SU-DHL-6 (cell line): ENCODE measurements around the gene MGAT4A.
"Not testable (repeated sequence)": the region's sequence is repeated elsewhere in the genome, so short reads cannot be mapped to it uniquely, and the experiment has no call there.

Experiments used
- H2AFZ ChIP-seq: fragments of 200-600 bp; sonication (generic); 2 replicates; pipeline ENCODE4 v1.6.1; 2014; ENCODE audit warnings: low read depth, mild to moderate bottlenecking, moderate library complexity, mixed read lengths, antibody characterized with exemption, low read length; ENCODE audit not compliant: severe bottlenecking
- H3F3A ChIP-seq: fragments of 200-600 bp; shearing (Covaris generic); 2 replicates; pipeline ENCODE4 v1.6.0; 2016; ENCODE audit warnings: antibody characterized with exemption, mild to moderate bottlenecking; ENCODE audit not compliant: insufficient read depth
- H3K27ac ChIP-seq: fragments of 200-600 bp; sonication (generic); 2 replicates; pipeline ENCODE4 v1.5.1; 2016; ENCODE audit warnings: low read depth, mild to moderate bottlenecking, low read length, moderate library complexity, mixed read lengths
- H3K27me3 ChIP-seq: fragments of 200-600 bp; sonication (generic), shearing (Covaris generic); 2 replicates; pipeline ENCODE4 v1.6.0; 2014; ENCODE audit warnings: mild to moderate bottlenecking, low read length
- H3K36me3 ChIP-seq: fragments of 200-600 bp; sonication (generic); 2 replicates; pipeline ENCODE4 v1.6.1; 2014; ENCODE audit warnings: mild to moderate bottlenecking, low read length, mixed read lengths
- H3K4me2 ChIP-seq: fragments of 300-600, 200-600 bp; shearing (Covaris generic), sonication (generic); 2 replicates; pipeline ENCODE4 v1.6.0; 2014; ENCODE audit warnings: low read length, low read depth, mild to moderate bottlenecking; ENCODE audit not compliant: poor library complexity, severe bottlenecking
- H3K4me3 ChIP-seq: fragments of 200-600 bp; sonication (generic); 2 replicates; pipeline ENCODE4 v1.5.1; 2014; ENCODE audit warnings: antibody characterized with exemption, low read length, mild to moderate bottlenecking, mixed read lengths; ENCODE audit not compliant: insufficient read depth, poor library complexity, severe bottlenecking
- H3K79me2 ChIP-seq: fragments of 200-600 bp; sonication (generic); 2 replicates; pipeline ENCODE4 v1.6.1; 2014; ENCODE audit warnings: mild to moderate bottlenecking, low read length, moderate library complexity; ENCODE audit not compliant: insufficient read depth
- H3K9ac ChIP-seq: fragments of 200-600 bp; sonication (generic); 2 replicates; pipeline ENCODE4 v1.7.0; 2014; ENCODE audit warnings: mild to moderate bottlenecking, low read length
- H3K9me2 ChIP-seq: fragments of 200-600 bp; sonication (generic); replicated peaks from 2 replicates; pipeline ENCODE4 v1.6.1; 2014; ENCODE audit warnings: low read length; ENCODE audit not compliant: insufficient read depth
- H3K9me3 ChIP-seq: fragments of 200-600 bp; sonication (generic); 2 replicates; pipeline ENCODE4 v1.6.1; 2014; ENCODE audit warnings: low read length, mixed read lengths; ENCODE audit not compliant: insufficient read depth
- H4K20me1 ChIP-seq: fragments of 200-600 bp; sonication (generic); 2 replicates; pipeline ENCODE4 v1.6.1; 2014; ENCODE audit warnings: low read depth, mild to moderate bottlenecking, antibody characterized with exemption, low read length, moderate library complexity, mixed read lengths
- EZH2phosphoT487 ChIP-seq: fragments of 200-600 bp; sonication (generic), shearing (Covaris generic); conservative IDR thresholded peaks from 2 replicates; pipeline ENCODE4 v1.6.1; 2018; ENCODE audit warnings: mild to moderate bottlenecking, antibody characterized with exemption, low read length, moderate library complexity, mixed read lengths
- TF ChIP-seq, protein P1 (sequence below): fragments of 200-600 bp; sonication (generic); IDR thresholded peaks from one replicate; pipeline ENCODE4 v1.5.1; 2017; ENCODE audit warnings: antibody characterized with exemption, mild to moderate bottlenecking, low read length, moderate library complexity; ENCODE audit not compliant: insufficient read depth, poor library complexity, severe bottlenecking

MGAT4A gene

DNA sequence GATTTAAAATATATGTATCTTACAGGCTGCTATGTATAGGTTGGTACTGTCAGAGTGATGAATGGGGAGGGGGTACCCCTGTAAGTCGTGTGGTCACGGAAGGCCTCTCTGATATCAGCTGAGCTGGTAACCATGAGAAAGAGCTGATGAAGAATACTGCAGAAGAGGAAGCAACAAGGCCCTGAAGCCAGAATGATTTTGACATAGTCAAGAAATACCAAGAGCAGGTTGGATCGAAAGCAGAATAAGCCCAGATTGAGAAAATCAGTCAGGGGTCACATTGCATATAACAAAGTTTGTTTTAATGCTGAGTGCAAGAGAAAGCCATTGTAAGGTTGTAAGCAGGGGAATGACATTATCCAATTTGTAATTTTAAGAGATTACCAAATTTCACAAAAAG lies 65.3 kb downstream of the MGAT4A start:
- Histone ChIP-seq H3F3A (no peaks in the 10 kb centered on the region), H3K4me2 (no peak overlapping the region), H3K36me3 (no peaks in the 10 kb centered on the region), H2AFZ (no peak overlapping the region), H3K4me3 (no peak overlapping the region), H3K9ac (no peak overlapping the region), H4K20me1 (no peaks in the 10 kb centered on the region), H3K27me3 (no peaks in the 10 kb centered on the region), H3K79me2 (no peaks in the 10 kb centered on the region), H3K27ac (no peak overlapping the region), H3K9me3 (no peaks in the 10 kb centered on the region), H3K9me2 (no peaks in the 10 kb centered on the region)
- TF ChIP-seq, protein P1, sequence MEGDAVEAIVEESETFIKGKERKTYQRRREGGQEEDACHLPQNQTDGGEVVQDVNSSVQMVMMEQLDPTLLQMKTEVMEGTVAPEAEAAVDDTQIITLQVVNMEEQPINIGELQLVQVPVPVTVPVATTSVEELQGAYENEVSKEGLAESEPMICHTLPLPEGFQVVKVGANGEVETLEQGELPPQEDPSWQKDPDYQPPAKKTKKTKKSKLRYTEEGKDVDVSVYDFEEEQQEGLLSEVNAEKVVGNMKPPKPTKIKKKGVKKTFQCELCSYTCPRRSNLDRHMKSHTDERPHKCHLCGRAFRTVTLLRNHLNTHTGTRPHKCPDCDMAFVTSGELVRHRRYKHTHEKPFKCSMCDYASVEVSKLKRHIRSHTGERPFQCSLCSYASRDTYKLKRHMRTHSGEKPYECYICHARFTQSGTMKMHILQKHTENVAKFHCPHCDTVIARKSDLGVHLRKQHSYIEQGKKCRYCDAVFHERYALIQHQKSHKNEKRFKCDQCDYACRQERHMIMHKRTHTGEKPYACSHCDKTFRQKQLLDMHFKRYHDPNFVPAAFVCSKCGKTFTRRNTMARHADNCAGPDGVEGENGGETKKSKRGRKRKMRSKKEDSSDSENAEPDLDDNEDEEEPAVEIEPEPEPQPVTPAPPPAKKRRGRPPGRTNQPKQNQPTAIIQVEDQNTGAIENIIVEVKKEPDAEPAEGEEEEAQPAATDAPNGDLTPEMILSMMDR = no peak
- TF ChIP-seq EZH2phosphoT487 = no peak

DNA sequence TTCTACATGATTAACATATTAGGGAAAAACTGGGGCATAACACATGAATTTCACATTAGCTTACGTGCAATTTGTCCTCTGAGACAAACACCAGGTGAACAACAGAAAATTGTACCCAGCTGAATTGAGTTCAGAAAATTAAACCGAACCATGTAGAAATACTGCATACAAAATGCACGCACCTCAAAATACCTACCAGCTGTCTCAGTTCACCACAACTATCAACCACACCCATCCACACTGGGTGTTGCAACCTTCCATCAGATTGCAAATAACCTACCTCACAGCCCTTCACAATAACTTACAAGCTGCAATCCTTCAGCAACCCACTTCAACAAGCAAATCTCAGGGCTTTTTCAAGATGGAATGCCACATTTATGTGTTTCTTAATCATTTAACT lies 66.6 kb downstream of the MGAT4A start:
- H3K27me3 ChIP-seq = no peaks in the 10 kb centered on the region
- no peak overlapping the region for H3K4me3 ChIP-seq
- H3K36me3 ChIP-seq = no peaks in the 10 kb centered on the region
- no peaks in the 10 kb centered on the region for H4K20me1 ChIP-seq
- H3K9ac ChIP-seq = no peak overlapping the region
- no peak overlapping the region for H3K27ac ChIP-seq
- no peak for TF ChIP-seq EZH2phosphoT487
- TF ChIP-seq, protein P1 = no peak
- H3K79me2 ChIP-seq = no peaks in the 10 kb centered on the region
- H3K9me3 ChIP-seq = no peaks in the 10 kb centered on the region
- H3K9me2 ChIP-seq = no peaks in the 10 kb centered on the region
- no peak overlapping the region for H2AFZ ChIP-seq
- no peaks in the 10 kb centered on the region for H3F3A ChIP-seq
- no peak overlapping the region for H3K4me2 ChIP-seq

DNA sequence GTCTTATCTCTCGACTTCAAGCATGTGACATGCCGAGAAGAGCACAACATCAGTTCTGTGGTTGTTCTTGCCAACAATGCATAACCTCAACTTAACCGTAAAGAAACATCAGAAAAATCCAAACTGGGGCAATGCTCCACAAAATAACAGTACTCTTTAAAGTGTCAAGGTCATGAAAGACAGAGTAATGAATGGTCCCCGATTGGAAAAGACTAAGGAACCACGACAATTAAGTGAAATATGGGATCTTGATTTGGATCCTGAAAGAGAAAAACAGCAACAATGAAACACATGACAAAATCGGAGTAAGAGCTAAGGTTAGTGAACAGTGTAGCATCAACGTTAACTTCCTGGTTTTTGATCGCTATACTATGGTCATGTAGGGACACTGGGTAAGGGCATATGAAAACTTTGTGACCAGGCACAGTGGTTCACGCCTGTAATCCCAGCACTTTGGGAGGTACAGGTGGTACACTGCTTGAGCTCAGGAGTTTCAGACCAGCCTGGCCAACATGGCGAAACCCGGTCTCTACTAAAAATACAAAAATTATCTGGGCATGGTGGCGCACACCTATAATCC lies 67.3 kb downstream of the MGAT4A start:
- Histone ChIP-seq H3K79me2 (no peaks in the 10 kb centered on the region), H3K9me2 (no peaks in the 10 kb centered on the region), H4K20me1 (no peaks in the 10 kb centered on the region), H3F3A (no peaks in the 10 kb centered on the region), H3K9me3 (no peaks in the 10 kb centered on the region), H3K27me3 (no peaks in the 10 kb centered on the region), H3K9ac (no peak overlapping the region), H3K4me3 (no peak overlapping the region), H3K4me2 (no peak overlapping the region), H2AFZ (no peak overlapping the region), H3K27ac (no peak overlapping the region), H3K36me3 (no peaks in the 10 kb centered on the region)
- no peak for TF ChIP-seq EZH2phosphoT487
- TF ChIP-seq, protein P1 = no peak

DNA sequence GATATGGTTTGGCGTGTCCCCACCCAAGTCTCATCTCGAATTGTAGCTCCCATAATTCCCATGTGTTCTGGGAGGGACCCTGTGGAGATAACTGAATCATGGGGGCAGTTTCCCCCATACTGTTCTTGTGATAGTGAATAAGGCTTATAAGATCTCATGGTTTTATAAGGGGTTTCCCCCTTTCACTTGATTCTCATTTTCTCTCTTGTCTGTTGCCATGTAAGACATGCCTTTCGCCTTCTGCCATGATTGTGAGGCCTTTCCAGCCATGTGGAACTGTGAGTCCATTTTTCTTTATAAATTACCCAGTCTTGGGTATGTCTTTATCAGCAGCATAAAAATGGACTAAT lies 71.5 kb downstream of the MGAT4A start:
- not testable (repeated sequence) for H3K27ac ChIP-seq, H3K27me3 ChIP-seq, H3K79me2 ChIP-seq, H3K4me2 ChIP-seq, H3K9me2 ChIP-seq, H4K20me1 ChIP-seq, H3K36me3 ChIP-seq, H3K4me3 ChIP-seq, H2AFZ ChIP-seq, H3K9me3 ChIP-seq, H3F3A ChIP-seq, H3K9ac ChIP-seq
